ENCODE results near the gene HECTD3.
"Not testable (repeated sequence)": the region's sequence is repeated elsewhere in the genome, so short reads cannot be mapped to it uniquely, and the experiment has no call there.

HECTD3 gene

DNA sequence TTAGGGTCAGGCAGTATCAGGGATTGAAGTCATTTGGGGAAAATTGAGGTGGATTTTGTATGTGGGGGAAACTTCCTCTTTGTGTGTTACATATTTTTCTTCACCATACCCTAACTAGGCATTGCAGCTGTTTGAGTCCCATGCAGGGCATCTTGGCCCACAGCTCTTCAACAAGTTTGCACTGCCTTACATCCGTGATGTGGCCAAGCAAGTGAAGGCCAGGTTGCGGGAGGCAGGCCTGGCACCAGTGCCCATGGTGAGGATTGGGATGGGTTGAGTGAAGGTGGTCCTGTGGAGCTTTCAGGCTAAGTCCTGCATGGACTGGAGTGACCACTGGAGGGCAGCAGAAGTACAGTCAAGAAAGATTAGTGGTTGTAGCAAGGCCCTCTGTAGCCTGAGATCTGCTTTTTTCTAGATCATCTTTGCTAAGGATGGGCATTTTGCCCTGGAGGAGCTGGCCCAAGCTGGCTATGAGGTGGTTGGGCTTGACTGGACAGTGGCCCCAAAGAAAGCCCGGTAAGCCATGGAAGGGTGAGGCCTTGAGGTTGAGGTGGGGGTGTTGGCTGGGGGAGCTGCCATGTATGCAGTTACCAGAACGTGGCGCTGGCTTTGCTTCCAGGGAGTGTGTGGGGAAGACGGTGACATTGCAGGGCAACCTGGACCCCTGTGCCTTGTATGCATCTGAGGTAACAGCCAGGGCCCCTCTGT is 3.4 kb upstream of the HECTD3 start:
- DNase-seq (ENCODE audit: low spot score) = peak; percentile 88

GRCh38 chr1:45013551-45014209 is 2.6 kb upstream of the HECTD3 start:
- no peak for DNase-seq (ENCODE audit: low spot score)

DNA sequence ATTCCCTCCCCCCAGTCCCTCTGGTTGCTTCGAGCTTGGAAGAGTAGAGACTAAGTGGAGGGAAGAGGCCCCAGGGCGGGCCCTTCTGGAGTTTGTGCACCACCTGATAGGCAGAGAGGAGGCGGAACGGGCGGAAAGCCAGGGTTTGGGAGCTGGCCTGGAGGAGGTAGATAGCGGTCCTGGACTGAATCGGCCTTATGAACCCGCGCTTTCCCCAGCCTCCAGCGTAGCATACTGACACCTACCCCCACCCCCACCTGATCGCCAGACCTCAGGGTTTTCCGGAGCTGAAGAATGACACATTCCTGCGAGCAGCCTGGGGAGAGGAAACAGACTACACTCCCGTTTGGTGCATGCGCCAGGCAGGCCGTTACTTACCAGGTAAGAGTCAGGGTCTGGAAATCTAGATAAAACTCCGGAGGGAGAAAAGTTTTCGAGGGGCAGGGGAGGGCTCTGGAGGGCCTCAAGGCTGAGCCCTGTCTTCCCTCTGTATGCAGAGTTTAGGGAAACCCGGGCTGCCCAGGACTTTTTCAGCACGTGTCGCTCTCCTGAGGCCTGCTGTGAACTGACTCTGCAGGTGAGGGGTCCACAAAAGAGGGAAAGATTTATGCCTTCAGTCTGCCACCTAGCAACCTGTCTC is 1.6 kb upstream of the HECTD3 start:
- DNase-seq (ENCODE audit: low spot score) = peak; percentile 67

GRCh38 chr1:45011837-45012638 is 914 bp upstream of the HECTD3 start, which contains the start of gene UROD:
UROD (plus strand) TSS chr1:45012254; CDS start chr1:45012266, 12 bp downstream.
- peak; percentile 90 for DNase-seq (ENCODE audit: low spot score)

DNA sequence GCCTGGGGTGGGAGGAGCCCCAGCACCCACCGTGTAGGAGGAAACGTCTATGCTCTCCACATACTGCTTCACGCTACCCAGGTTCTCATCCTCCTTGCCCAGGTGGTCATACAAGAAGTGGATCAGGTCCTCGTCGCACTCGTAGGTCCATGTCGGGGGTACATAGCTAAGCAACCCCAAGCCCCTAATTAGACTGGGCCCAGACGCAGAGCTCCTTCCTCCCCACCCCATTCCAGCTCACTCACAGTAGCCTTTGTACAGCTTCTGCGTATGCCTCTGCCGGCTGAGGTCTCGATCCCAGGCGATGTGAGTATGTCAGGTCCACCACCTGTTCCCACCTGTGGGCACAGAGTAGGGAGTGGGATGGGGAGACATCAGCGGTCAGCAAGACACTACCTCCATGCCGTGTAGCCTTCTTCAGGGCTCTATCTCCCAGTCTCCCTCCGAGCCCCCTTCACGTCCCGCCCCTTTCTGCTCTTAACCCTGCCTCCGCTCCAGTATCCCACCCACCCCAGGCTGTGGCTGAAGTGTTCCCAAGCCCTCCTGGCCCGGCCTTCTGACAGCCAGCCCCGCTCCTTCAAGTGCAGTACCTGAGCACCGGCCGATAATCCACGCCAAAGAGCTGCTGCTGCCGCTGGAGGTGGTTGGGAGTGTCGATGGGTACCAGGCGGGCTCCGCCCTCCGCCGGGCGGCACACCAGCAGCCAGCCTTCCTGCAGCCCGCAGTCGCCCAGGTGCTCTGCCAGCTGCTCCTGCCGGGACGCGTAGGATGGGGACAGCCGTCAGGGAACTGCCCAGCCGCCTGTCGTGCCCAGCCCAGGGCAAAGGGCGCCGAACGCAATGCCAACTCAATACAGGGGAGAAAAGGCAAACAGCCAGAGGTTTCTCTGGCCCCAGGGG is 919 bp downstream of the HECTD3 start:
- no peak for DNase-seq (ENCODE audit: low spot score)

DNA sequence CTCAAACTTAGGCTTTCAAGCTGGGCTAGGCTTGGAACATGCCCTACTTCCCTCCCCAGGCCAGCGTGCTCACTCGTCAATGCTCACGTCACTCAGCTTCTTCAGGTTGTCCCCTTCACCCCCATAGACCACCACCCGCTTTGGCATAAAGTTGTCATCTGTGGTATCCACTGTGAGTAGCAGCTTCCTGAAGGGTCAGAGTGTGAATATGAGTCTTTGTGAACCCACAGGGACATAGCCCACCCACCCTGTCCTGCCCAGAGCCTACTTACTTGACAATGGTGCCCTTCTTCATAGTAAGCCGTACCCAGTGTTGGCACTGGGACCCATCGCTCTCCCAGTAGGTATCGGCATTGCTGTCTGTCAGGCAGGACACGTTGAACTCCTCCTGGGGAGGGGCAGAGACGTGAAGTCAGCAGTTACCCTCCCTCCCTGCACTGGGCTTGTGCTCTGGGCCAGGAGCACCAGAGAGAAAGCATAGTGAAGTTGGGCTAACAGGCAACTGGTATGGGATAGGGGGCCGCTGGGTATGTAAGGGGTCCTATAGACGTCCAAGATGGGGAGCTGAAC is 1.7 kb downstream of the HECTD3 start:
- DNase-seq (ENCODE audit: low spot score) = no peak

GRCh38 chr1:45008516-45008915 is 2.6 kb downstream of the HECTD3 start:
- DNase-seq (ENCODE audit: low spot score) = no peak

DNA sequence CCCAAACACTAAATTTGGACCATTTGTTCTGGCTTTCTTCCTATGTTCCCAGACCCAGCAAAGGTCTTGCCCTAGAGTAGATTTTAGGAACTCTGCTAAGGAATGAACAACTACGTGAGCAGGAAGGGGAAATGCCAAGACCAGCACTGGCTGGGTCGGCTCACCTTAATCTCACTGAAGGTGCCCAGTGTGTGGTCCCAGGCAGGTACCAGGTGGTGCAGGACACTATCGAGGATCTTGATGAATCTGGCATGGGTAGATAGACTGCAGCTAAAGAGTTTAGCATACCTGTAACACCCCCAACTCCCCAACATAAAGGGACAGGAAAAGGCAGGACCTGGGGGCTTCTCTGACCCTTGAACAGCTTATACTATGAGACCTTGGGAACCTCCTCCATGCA is 3.0 kb downstream of the HECTD3 start:
- DNase-seq (ENCODE audit: low spot score) = no peak

DNA sequence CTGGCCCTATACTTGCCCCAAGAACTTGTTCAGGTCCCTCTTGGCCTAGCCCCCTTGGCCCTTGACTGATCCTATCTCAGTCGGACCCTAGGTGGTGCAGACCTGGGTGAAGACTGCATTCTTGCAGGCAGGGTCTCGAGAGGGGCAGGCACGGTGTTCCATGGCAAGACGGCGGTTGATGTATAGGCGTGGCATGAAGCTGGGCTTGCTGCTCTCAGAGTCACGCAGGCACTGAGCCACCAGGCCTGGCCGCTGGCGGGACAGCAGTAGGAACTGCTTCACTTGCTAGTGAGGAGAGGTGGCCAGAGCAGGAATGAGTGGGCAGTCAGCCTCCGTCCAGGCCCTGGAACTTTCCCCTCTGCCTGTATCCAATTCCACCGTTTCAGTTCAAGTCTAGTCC is 3.8 kb downstream of the HECTD3 start:
- DNase-seq (ENCODE audit: low spot score) = no peak

DNA sequence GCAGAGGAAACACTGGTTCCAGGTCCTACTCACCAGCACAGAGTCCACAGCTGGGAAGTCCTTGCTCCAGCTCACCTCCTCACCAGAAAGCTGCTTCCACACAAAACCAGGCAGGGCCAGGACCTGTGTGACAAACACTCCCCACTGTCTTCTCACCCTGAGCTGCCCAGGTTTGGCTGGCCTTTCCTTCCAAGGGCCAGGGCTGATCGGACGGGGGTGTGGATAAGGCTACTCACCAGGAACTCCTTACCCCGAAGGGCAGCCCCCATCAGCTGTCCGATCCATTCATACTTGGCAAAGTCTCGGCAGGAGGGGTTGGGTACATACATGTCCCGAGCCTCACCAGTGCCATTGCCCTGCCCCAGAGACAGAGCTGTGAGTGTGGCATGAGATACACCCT is 5.4 kb downstream of the HECTD3 start:
- DNase-seq (ENCODE audit: low spot score) = no peak

GRCh38 chr1:45004281-45004920 is 6.7 kb downstream of the HECTD3 start:
- no peak for DNase-seq (ENCODE audit: low spot score)

- no peak for DNase-seq (ENCODE audit: low spot score)
Observed at GRCh38 chr1:45003741-45004140, 7.4 kb downstream of the HECTD3 start.

DNA sequence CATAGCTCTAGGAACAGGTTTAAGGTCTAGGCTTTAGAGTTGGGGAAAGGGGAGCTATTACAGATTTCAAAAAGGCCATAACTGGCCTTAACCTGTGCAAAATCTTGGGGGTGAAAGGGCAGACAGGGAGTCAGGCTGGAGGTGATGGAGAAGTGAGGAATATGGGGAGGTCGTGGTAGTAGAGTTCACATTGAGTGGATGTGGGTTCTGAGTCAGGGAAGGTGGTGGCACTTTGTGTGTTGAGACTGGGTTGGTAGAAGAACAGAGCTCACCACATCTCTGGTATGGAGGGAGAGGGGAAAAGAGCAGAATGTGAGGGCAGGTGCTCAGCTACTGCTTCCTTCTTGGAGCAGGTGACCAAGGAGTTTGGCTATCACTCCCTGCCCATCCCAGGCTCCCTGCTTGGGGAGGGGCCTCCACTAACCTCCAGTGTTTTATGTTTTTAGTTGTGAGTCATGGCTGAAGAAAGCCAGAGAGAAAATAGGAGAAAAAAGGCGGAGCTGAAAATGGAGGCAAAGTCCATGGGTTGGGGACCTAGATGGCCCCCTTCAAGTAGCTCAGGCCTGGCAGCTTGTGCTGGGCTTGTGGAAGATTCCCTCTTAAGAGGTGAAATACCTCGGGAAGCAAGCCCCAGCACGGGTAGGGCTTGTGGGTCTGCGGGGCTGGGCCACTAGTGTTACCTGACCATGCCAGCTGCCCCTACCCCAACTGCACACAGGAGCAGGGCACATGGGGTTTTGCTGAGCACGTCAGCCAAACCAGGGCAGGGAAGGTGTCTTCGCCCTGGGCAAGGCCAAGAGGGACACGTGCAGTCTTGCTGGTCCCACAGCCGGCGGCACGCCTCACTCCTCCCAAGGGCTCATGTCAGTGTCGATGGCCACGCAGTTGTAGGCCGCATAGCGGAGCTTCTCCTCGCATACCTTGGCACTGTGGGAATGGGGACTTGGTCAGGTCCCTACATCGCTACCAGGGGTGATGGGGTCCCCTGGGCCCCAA is 8.2 kb downstream of the HECTD3 start:
- no peak for DNase-seq (ENCODE audit: low spot score)

- DNase-seq (ENCODE audit: low spot score) = not testable (repeated sequence)
Observed at GRCh38 chr1:45001576-45001975, 9.5 kb downstream of the HECTD3 start.

GRCh38 chr1:45001011-45001481 is 10.1 kb downstream of the HECTD3 start:
- DNase-seq (ENCODE audit: low spot score) = no peak

- no peak for DNase-seq (ENCODE audit: low spot score)
Observed at GRCh38 chr1:44999232-44999631, 11.9 kb downstream of the HECTD3 start.

GRCh38 chr1:44995467-44996238 is 15.5 kb downstream of the HECTD3 start:
- no peak for DNase-seq (ENCODE audit: low spot score)

GRCh38 chr1:44994309-44994898 is 16.7 kb downstream of the HECTD3 start:
- DNase-seq (ENCODE audit: low spot score) = no peak
